ENCODE results near the gene SULT2B1. TPM values are rescaled to one million over a fixed set of nuclear protein-coding genes. Genes with fewer than 3 reads are reported as not detected.
A peak's percentile ranks its signal among the peaks of the same experiment; 100 is the strongest.

SULT2B1 gene
- total RNA-seq, 2 experiments from 2014 or later, result not detected

GRCh38 chr19:48623556-48624066, 71.6 kb downstream of the SULT2B1 start:
- peak overlapping the region; percentile 48 for H3K4me3 ChIP-seq (ENCODE audit: low read length)
- intact Hi-C loops (cut with DNase I, micrococcal nuclease), result loop anchor here in 1 of 2 experiments (1.0 to 10.0 kb wide), 2 partner anchors 11 to 371 kb away; partner anchors contain the start of genes GYS1 and RUVBL2
- peak overlapping the region; percentile 47 to 58 for H3K27ac ChIP-seq (ENCODE audit: low read depth in 1 of 2, low read length in 2 of 2)
- Mint-ChIP-seq H3K9me3 (no peaks in the 10 kb centered on the region), H3K27ac (peak overlapping the region; percentile 77), H3K27me3 (no peaks in the 10 kb centered on the region), H3K36me3 (ENCODE audit: low read depth) (peaks cover 38% of the 10 kb centered on the region), H3K4me1 (ENCODE audit: low read depth) (peaks cover 45% of the 10 kb centered on the region), H3K4me3 (peak overlapping the region; percentile 86)
- H3K4me1 ChIP-seq (ENCODE audit: insufficient read depth, low read length), result peaks cover 47% of the 10 kb centered on the region
- H3K27me3 ChIP-seq (ENCODE audit: control insufficient read depth in 1 of 2, insufficient read depth in 2 of 2, low read length in 2 of 2), result no peaks in the 10 kb centered on the region
- no peaks in the 10 kb centered on the region for H3K9me3 ChIP-seq (ENCODE audit: control insufficient read depth in 1 of 2, insufficient read depth in 1 of 2, low read length in 2 of 2)
- H3K36me3 ChIP-seq (ENCODE audit: insufficient read depth, low read length), result peaks cover 7% of the 10 kb centered on the region
- no peak for TF ChIP-seq CTCF (IDR thresholded peaks at IDR 0.05)
- CTCF ChIA-PET, result interaction anchor here (0.8 to 1.3 kb wide), 3 partner anchors 15 to 370 kb away, joined by 3 to 4 read pairs (median 3); partner anchors contain the start of gene RUVBL2
- DNase-seq (no peak), ATAC-seq (ENCODE audit: poor library complexity) (no peak)
- POLR2A ChIA-PET, result interaction anchor here (0.8 to 3.6 kb wide), 6 partner anchors 10 to 303 kb away, joined by 3 to 38 read pairs (median 6); partner anchors contain the start of gene DBP

- Mint-ChIP-seq H3K27ac (peak overlapping the region; percentile 77), H3K36me3 (ENCODE audit: low read depth) (peaks cover 36% of the 10 kb centered on the region), H3K9me3 (no peaks in the 10 kb centered on the region), H3K4me3 (peak overlapping the region; percentile 86), H3K27me3 (no peaks in the 10 kb centered on the region), H3K4me1 (ENCODE audit: low read depth) (peaks cover 40% of the 10 kb centered on the region)
- Histone ChIP-seq H3K27me3 (ENCODE audit: control insufficient read depth in 1 of 2, insufficient read depth in 2 of 2, low read length in 2 of 2) (no peaks in the 10 kb centered on the region), H3K36me3 (ENCODE audit: insufficient read depth, low read length) (peaks cover 7% of the 10 kb centered on the region), H3K27ac (ENCODE audit: low read depth in 1 of 2, low read length in 2 of 2) (peak overlapping the region; percentile 57 to 58), H3K4me1 (ENCODE audit: insufficient read depth, low read length) (peaks cover 45% of the 10 kb centered on the region), H3K4me3 (ENCODE audit: low read length) (peak overlapping the region; percentile 48), H3K9me3 (ENCODE audit: control insufficient read depth in 1 of 2, insufficient read depth in 1 of 2, low read length in 2 of 2) (no peaks in the 10 kb centered on the region)
- ChIA-PET CTCF (interaction anchor here (0.8 to 1.3 kb wide), 3 partner anchors 15 to 369 kb away, joined by 3 to 4 read pairs (median 3); partner anchors contain the start of gene RUVBL2), POLR2A (interaction anchor here (0.8 to 3.6 kb wide), 6 partner anchors 10 to 303 kb away, joined by 3 to 38 read pairs (median 6); partner anchors contain the start of gene DBP)
- intact Hi-C loops (cut with DNase I, micrococcal nuclease), result loop anchor here in 1 of 2 experiments (1.0 to 10.0 kb wide), 2 partner anchors 10 to 371 kb away; partner anchors contain the start of genes GYS1 and RUVBL2
- DNase-seq, result peak; percentile 88 to 98 (median 95)
- no peak for TF ChIP-seq CTCF (IDR thresholded peaks at IDR 0.05)
- ATAC-seq (ENCODE audit: poor library complexity), result peak; percentile 77
Observed at GRCh38 chr19:48624067-48624594, 72.2 kb downstream of the SULT2B1 start.

- peaks cover 36% of the 10 kb centered on the region for H3K4me1 ChIP-seq (ENCODE audit: insufficient read depth, low read length)
- CTCF ChIA-PET, result no interaction called here
- H3K4me3 Mint-ChIP-seq, result peak overlapping the region; percentile 86
Observed at GRCh38 chr19:48624791-48625723, 73.1 kb downstream of the SULT2B1 start.

More at GRCh38 chr19:48624791-48625723, 73.1 kb downstream of the SULT2B1 start:
- Mint-ChIP-seq H3K27ac (peak overlapping the region; percentile 77), H3K27me3 (no peaks in the 10 kb centered on the region), H3K9me3 (no peaks in the 10 kb centered on the region), H3K36me3 (ENCODE audit: low read depth) (peaks cover 36% of the 10 kb centered on the region), H3K4me1 (ENCODE audit: low read depth) (peaks cover 31% of the 10 kb centered on the region)
- H3K36me3 ChIP-seq (ENCODE audit: insufficient read depth, low read length), result peaks cover 16% of the 10 kb centered on the region
- H3K4me3 ChIP-seq (ENCODE audit: low read length), result no peak overlapping the region
- no peaks in the 10 kb centered on the region for H3K27me3 ChIP-seq (ENCODE audit: control insufficient read depth in 1 of 2, insufficient read depth in 2 of 2, low read length in 2 of 2)
- H3K9me3 ChIP-seq (ENCODE audit: control insufficient read depth in 1 of 2, insufficient read depth in 1 of 2, low read length in 2 of 2), result no peaks in the 10 kb centered on the region
- ATAC-seq (ENCODE audit: poor library complexity) (no peak), DNase-seq (peak in 2 of 14 experiments; percentile 15 to 48)
- intact Hi-C loops (cut with DNase I, micrococcal nuclease), result loop anchor here in 1 of 2 experiments (1.0 to 10.0 kb wide), 2 partner anchors 9 to 370 kb away; partner anchors contain the start of genes GYS1 and RUVBL2
- POLR2A ChIA-PET, result interaction anchor here (3.1 to 3.6 kb wide), 2 partner anchors 9 to 12 kb away, joined by 34 to 38 read pairs; partner anchors contain the start of gene DBP
- TF ChIP-seq CTCF (IDR thresholded peaks at IDR 0.05), result no peak
- peak overlapping the region; percentile 21 to 57 for H3K27ac ChIP-seq (ENCODE audit: low read depth in 1 of 2, low read length in 2 of 2)
